H9 (cell line): ENCODE data around the gene ACSF3. TPM values are rescaled to one million over a fixed set of nuclear protein-coding genes. Genes with fewer than 3 reads are reported as not detected.

Experiments
- DNase-seq: peaks from one replicate; pipeline ENCODE4 v3.0.0-alpha.2; 2017
- H2AFZ ChIP-seq: one replicate; pipeline ENCODE4 v1.6.1; 2013; ENCODE audit warnings: mild to moderate bottlenecking, low read length, control low read depth, moderate library complexity
- H2AK5ac ChIP-seq: 2 replicates; pipeline ENCODE4 v1.6.1; 2013; ENCODE audit warnings: low read length, control low read depth, mixed read lengths; ENCODE audit not compliant: insufficient read length
- H2BK120ac ChIP-seq: one replicate; pipeline ENCODE4 v1.6.1; 2013; ENCODE audit warnings: low read depth, mild to moderate bottlenecking, low read length, control low read depth, inconsistent platforms; ENCODE audit not compliant: poor library complexity, severe bottlenecking
- H2BK12ac ChIP-seq: 2 replicates; pipeline ENCODE4 v1.6.1; 2013; ENCODE audit warnings: low read length, control low read depth, mixed read lengths, low read depth; ENCODE audit not compliant: insufficient read length
- H2BK15ac ChIP-seq: 2 replicates; pipeline ENCODE4 v1.6.1; 2013; ENCODE audit warnings: low read depth, low read length, control low read depth
- H2BK20ac ChIP-seq: one replicate; pipeline ENCODE4 v1.6.1; 2013; ENCODE audit warnings: low read depth, mild to moderate bottlenecking, low read length, control low read depth, inconsistent platforms; ENCODE audit not compliant: poor library complexity, severe bottlenecking
- H2BK5ac ChIP-seq: 2 replicates; pipeline ENCODE4 v1.6.1; 2013; ENCODE audit warnings: low read length, control low read depth, mixed read lengths; ENCODE audit not compliant: insufficient read length
- H3K14ac ChIP-seq: 2 replicates; pipeline ENCODE4 v1.6.1; 2013; ENCODE audit warnings: low read length, control low read depth; ENCODE audit not compliant: insufficient read depth
- H3K18ac ChIP-seq: 2 replicates; pipeline ENCODE4 v1.6.1; 2013; ENCODE audit warnings: low read depth, mild to moderate bottlenecking, mixed read lengths, low read length, control low read depth; ENCODE audit not compliant: insufficient read length
- H3K23ac ChIP-seq: 2 replicates; pipeline ENCODE4 v1.6.1; 2013; ENCODE audit warnings: low read length, control low read depth, mixed read lengths, low read depth; ENCODE audit not compliant: insufficient read length
- H3K23me2 ChIP-seq: 2 replicates; pipeline ENCODE4 v1.6.1; 2013; ENCODE audit warnings: low read depth, mild to moderate bottlenecking, mixed read lengths, low read length, control low read depth; ENCODE audit not compliant: insufficient read length, poor library complexity, severe bottlenecking
- H3K27ac ChIP-seq: 2 replicates; pipeline ENCODE4 v1.5.1; 2013; ENCODE audit warnings: low read length, control low read depth, mixed read lengths, low read depth; ENCODE audit not compliant: insufficient read length
- H3K27me3 ChIP-seq: 2 replicates; pipeline ENCODE4 v1.6.1; 2013; ENCODE audit warnings: low read length, control low read depth, inconsistent platforms; ENCODE audit not compliant: insufficient read depth
- H3K4ac ChIP-seq: 2 replicates; pipeline ENCODE4 v1.6.1; 2013; ENCODE audit warnings: low read depth, mild to moderate bottlenecking, control low read depth, inconsistent platforms, low read length, moderate library complexity
- H3K4me1 ChIP-seq: 2 replicates; pipeline ENCODE4 v1.6.1; 2013; ENCODE audit warnings: low read length, control low read depth, inconsistent platforms; ENCODE audit not compliant: insufficient read depth
- H3K4me2 ChIP-seq: 2 replicates; pipeline ENCODE4 v1.6.1; 2013; ENCODE audit warnings: low read length, control low read depth, mixed read lengths; ENCODE audit not compliant: insufficient read length, insufficient read depth
- H3K56ac ChIP-seq: 2 replicates; pipeline ENCODE4 v1.6.1; 2013; ENCODE audit warnings: low read depth, mild to moderate bottlenecking, mixed read lengths, low read length, control low read depth; ENCODE audit not compliant: insufficient read length
- H3K79me1 ChIP-seq: 2 replicates; pipeline ENCODE4 v1.6.1; 2013; ENCODE audit warnings: low read depth, mild to moderate bottlenecking, moderate library complexity, low read length, control low read depth, inconsistent platforms; ENCODE audit not compliant: insufficient read depth, poor library complexity, severe bottlenecking
- H3K79me2 ChIP-seq: 2 replicates; pipeline ENCODE4 v1.6.1; 2013; ENCODE audit warnings: low read length, control low read depth, inconsistent platforms; ENCODE audit not compliant: insufficient read depth
- H3K9ac ChIP-seq: 2 replicates; pipeline ENCODE4 v1.6.1; 2013; ENCODE audit warnings: low read length, control low read depth, mixed read lengths; ENCODE audit not compliant: insufficient read length; ENCODE audit errors: extremely low read depth
- H3K9me3 ChIP-seq: one replicate; pipeline ENCODE4 v1.6.1; 2013; ENCODE audit warnings: low read depth, low read length, inconsistent platforms; ENCODE audit not compliant: control insufficient read depth
- H3T11ph ChIP-seq: one replicate; pipeline ENCODE4 v1.6.1; 2013; ENCODE audit warnings: mild to moderate bottlenecking, low read length, control low read depth, inconsistent platforms
- H4K20me1 ChIP-seq: one replicate; pipeline ENCODE4 v1.6.1; 2013; ENCODE audit not compliant: control insufficient read depth, insufficient read length, insufficient read depth
- H4K5ac ChIP-seq: 2 replicates; pipeline ENCODE4 v1.6.1; 2013; ENCODE audit warnings: low read depth, mild to moderate bottlenecking, mixed read lengths, low read length, control low read depth; ENCODE audit not compliant: insufficient read length
- H4K8ac ChIP-seq: replicated peaks from 2 replicates; pipeline ENCODE4 v1.6.1; 2013; ENCODE audit warnings: low read length, control low read depth, mixed read lengths, low read depth; ENCODE audit not compliant: insufficient read length
- H4K91ac ChIP-seq: 2 replicates; pipeline ENCODE4 v1.6.1; 2013; ENCODE audit warnings: low read depth, mild to moderate bottlenecking, moderate library complexity, mixed read lengths, low read length, control low read depth; ENCODE audit not compliant: insufficient read length
- H3K27ac Mint-ChIP-seq, 3 experiments: 2 replicates in 2 of 3; 3 replicates in 1 of 3; pipeline ENCODE4 v1.8.0; 2020 to 2021; ENCODE audit warnings: mixed read lengths in 3 of 3, mild to moderate bottlenecking in 1 of 3, moderate library complexity in 1 of 3
- H3K27me3 Mint-ChIP-seq: 2 replicates; pipeline ENCODE4 v1.8.0; 2021; ENCODE audit warnings: low read depth, mild to moderate bottlenecking, moderate library complexity, mixed read lengths
- H3K36me3 Mint-ChIP-seq, 3 experiments: 2 replicates in 2 of 3; 3 replicates in 1 of 3; pipeline ENCODE4 v1.8.0; 2020 to 2021; ENCODE audit warnings: low read depth in 3 of 3, mixed read lengths in 3 of 3; ENCODE audit not compliant: insufficient read depth in 1 of 3
- H3K4me1 Mint-ChIP-seq, 2 experiments: 2 replicates each; pipeline ENCODE4 v1.8.0; 2020; ENCODE audit warnings: mixed read lengths in 2 of 2
- H3K4me3 Mint-ChIP-seq, 2 experiments: 2 replicates in 1 of 2; 3 replicates in 1 of 2; pipeline ENCODE4 v1.8.0; 2020 to 2021; ENCODE audit warnings: mild to moderate bottlenecking in 2 of 2, mixed read lengths in 2 of 2, moderate library complexity in 1 of 2
- H3K9me3 Mint-ChIP-seq, 2 experiments: 2 replicates in 1 of 2; 3 replicates in 1 of 2; pipeline ENCODE4 v1.8.0; 2020; ENCODE audit warnings: mild to moderate bottlenecking in 2 of 2, mixed read lengths in 2 of 2, moderate library complexity in 1 of 2
- WGBS: extraction: QIAGEN DNeasy Blood & Tissue Kit; methylation state at CpG from one replicate; pipeline ENCODE4 v1.1.7; 2013; ENCODE audit warnings: missing lambda C conversion rate, low lambda C conversion rate, mixed read lengths; ENCODE audit not compliant: insufficient read length; ENCODE audit errors: extremely low coverage; 5-methylcytosine and 5-hydroxymethylcytosine counted together
- total RNA-seq: library from RNA; stranded (reverse); gene quantifications from 2 replicates; pipeline ENCODE4 v1.2.1, GENCODE V29; 2021
- TF ChIP-seq, protein P1 (sequence below): fragments of 200-600 bp; sonication (generic); conservative IDR thresholded peaks from 3 replicates; pipeline ENCODE4 v1.8.0; 2021; ENCODE audit warnings: antibody characterized with exemption, mild to moderate bottlenecking

ACSF3 gene
- total RNA-seq, 1 experiment from 2014 or later, result 31.3 TPM

DNA sequence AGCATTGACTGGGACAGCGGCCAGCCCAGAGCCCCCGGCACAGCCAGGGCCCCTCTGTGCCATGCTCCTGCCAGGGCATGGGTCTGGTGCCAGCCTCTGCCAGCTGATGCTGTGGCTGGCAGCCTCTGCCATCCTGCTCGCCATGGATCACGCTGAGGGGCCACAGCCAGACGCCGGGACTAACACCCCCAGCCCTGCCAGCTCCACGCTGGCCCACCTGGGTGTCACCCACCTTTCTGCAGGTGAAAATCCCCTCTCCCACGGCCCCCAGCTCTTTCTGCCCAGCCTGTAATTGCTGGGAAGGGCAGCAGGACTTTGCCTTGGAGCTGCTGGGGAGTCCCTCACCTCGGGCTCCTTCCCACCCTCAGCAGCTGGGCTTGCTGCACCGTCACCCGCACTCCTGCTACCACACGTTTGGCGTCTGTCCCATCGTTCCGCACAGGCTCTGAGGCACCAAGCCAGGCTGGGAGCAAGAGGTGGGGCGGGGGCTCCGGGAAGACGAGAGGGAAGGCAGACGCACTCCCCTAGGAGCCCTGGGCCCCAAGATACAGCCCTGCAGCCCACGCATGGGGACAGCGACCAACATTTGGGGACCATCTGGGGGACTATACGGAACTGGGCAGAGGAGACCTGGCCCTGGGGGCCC, 42.0 kb upstream of the ACSF3 start:
- no peaks in the 10 kb centered on the region for H3K36me3 Mint-ChIP-seq
- H2BK5ac ChIP-seq, result no peak overlapping the region
- no peaks in the 10 kb centered on the region for H4K20me1 ChIP-seq
- no peaks in the 10 kb centered on the region for H3K27me3 ChIP-seq
- no peak overlapping the region for H2BK15ac ChIP-seq
- no peak overlapping the region for H2BK20ac ChIP-seq
- no peak overlapping the region for H2AFZ ChIP-seq
- no peaks in the 10 kb centered on the region for H3K4me1 ChIP-seq
- no peak overlapping the region for H2BK12ac ChIP-seq
- no peak overlapping the region for H3K18ac ChIP-seq
- no peak overlapping the region for H3K4me2 ChIP-seq
- no peaks in the 10 kb centered on the region for H3K9me3 Mint-ChIP-seq
- peaks cover 2 to 6% of the 10 kb centered on the region in 2 experiments; a peak in 2 of 4 replicates for H3K4me1 Mint-ChIP-seq
- H3K56ac ChIP-seq, result no peak overlapping the region
- no peaks in the 10 kb centered on the region for H3K23me2 ChIP-seq
- H4K8ac ChIP-seq, result no peak overlapping the region
- no peak overlapping the region for H3K27ac Mint-ChIP-seq
- DNase-seq, result no peak
- no peaks in the 10 kb centered on the region for H3K9me3 ChIP-seq
- H4K5ac ChIP-seq, result no peak overlapping the region
- H3K79me2 ChIP-seq, result no peaks in the 10 kb centered on the region
- H3K27ac ChIP-seq, result no peak overlapping the region
- no peak overlapping the region for H2BK120ac ChIP-seq
- no peak overlapping the region; the same call in 1 of the 2 replicates for H3K14ac ChIP-seq
- H3T11ph ChIP-seq, result no peak overlapping the region
- no peaks in the 10 kb centered on the region for H3K79me1 ChIP-seq
- H3K4ac ChIP-seq, result no peak overlapping the region
- no peak overlapping the region for H2AK5ac ChIP-seq
- H3K23ac ChIP-seq, result no peak overlapping the region
- H4K91ac ChIP-seq, result no peak overlapping the region
- no CpG with 5 or more reads among the region's 22 CpGs for WGBS
- no peak overlapping the region for H3K9ac ChIP-seq
- TF ChIP-seq, protein P1, sequence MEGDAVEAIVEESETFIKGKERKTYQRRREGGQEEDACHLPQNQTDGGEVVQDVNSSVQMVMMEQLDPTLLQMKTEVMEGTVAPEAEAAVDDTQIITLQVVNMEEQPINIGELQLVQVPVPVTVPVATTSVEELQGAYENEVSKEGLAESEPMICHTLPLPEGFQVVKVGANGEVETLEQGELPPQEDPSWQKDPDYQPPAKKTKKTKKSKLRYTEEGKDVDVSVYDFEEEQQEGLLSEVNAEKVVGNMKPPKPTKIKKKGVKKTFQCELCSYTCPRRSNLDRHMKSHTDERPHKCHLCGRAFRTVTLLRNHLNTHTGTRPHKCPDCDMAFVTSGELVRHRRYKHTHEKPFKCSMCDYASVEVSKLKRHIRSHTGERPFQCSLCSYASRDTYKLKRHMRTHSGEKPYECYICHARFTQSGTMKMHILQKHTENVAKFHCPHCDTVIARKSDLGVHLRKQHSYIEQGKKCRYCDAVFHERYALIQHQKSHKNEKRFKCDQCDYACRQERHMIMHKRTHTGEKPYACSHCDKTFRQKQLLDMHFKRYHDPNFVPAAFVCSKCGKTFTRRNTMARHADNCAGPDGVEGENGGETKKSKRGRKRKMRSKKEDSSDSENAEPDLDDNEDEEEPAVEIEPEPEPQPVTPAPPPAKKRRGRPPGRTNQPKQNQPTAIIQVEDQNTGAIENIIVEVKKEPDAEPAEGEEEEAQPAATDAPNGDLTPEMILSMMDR, result no peak
- no peak overlapping the region for H3K4me3 Mint-ChIP-seq
- peaks cover 2% of the 10 kb centered on the region for H3K27me3 Mint-ChIP-seq
